Naive thymus-derived CD8-positive, alpha-beta T cell (primary cell): ENCODE results near the gene SLC9A9. TPM values are rescaled to one million over a fixed set of nuclear protein-coding genes. Genes with fewer than 3 reads are reported as not detected.
A peak's percentile ranks its signal among the peaks of the same experiment; 100 is the strongest.

Experiments
- ATAC-seq, 2 donors: fragments of 150-1000 bp; cut with Tn5 transposase in 1 of 2; sonication (Bioruptor Pico), chemical (Tn5 transposase) in 1 of 2; 1 replicate in 1 of 2; 2 replicates in 1 of 2; pipeline ENCODE4 v1.10.0; 2021; ENCODE audit warnings: mild to moderate bottlenecking in 2 of 2, moderate library complexity in 2 of 2
- POLR2A ChIA-PET: fragments of 350-600 bp; sonication (Branson Sonifier 250); formaldehyde crosslinking; loops from one replicate; lab custom pipeline; 2021; ENCODE audit warnings: antibody characterized with exemption; lab: Charles Lee
- DNase-seq, 10 donors: peaks; one replicate each; pipeline versions ENCODE4 v3.0.0 to v3.0.0-alpha.2; 2020 to 2022
- H3K27ac Mint-ChIP-seq, 10 donors: one replicate each; pipeline ENCODE4 v1.8.0; 2020 to 2022; ENCODE audit warnings: mild to moderate bottlenecking in 10 of 10, mixed read lengths in 10 of 10, moderate library complexity in 4 of 10, inconsistent platforms in 1 of 10
- H3K27me3 Mint-ChIP-seq, 5 donors: one replicate each; pipeline ENCODE4 v1.8.0; 2021 to 2022; ENCODE audit warnings: mixed read lengths in 5 of 5
- H3K36me3 Mint-ChIP-seq, 3 donors: one replicate each; pipeline ENCODE4 v1.8.0; 2020 to 2022; ENCODE audit warnings: mixed read lengths in 3 of 3, mild to moderate bottlenecking in 2 of 3, inconsistent platforms in 1 of 3
- H3K4me1 Mint-ChIP-seq, 4 donors: one replicate each; pipeline ENCODE4 v1.8.0; 2021 to 2022; ENCODE audit warnings: mixed read lengths in 4 of 4
- H3K4me3 Mint-ChIP-seq, 10 donors: one replicate each; pipeline ENCODE4 v1.8.0; 2020 to 2022; ENCODE audit warnings: mild to moderate bottlenecking in 10 of 10, mixed read lengths in 10 of 10, moderate library complexity in 6 of 10, inconsistent platforms in 1 of 10
- H3K9me3 Mint-ChIP-seq, 9 donors: one replicate each; pipeline ENCODE4 v1.8.0; 2020 to 2022; ENCODE audit warnings: mixed read lengths in 9 of 9, mild to moderate bottlenecking in 3 of 9, inconsistent platforms in 1 of 9, moderate library complexity in 1 of 9
- polyA plus RNA-seq, 3 donors: library from polyadenylated mRNA; unstranded; fragments of 300-500 nt; fragmentation: Illumina TruSeq; gene quantifications; one replicate each; pipeline ENCODE4 v1.2.3, GENCODE V29; 2021
- total RNA-seq, 8 experiments: library from RNA in 2 of 8; stranded (reverse) in 2 of 8; gene quantifications; one replicate each; pipeline ENCODE4 v1.2.3 and lab custom pipeline; 2021 to 2026

SLC9A9 gene
- total and polyA plus RNA-seq, 5 experiments from 2014 or later, result 9.6 to 19.4 (median 14.2) TPM

- DNase-seq (no peak), ATAC-seq (no peak)
- Mint-ChIP-seq H3K27me3 (no peaks in the 10 kb centered on the region), H3K36me3 (peaks cover 0 to 15% (median 6%) of the 10 kb centered on the region in 3 donors), H3K27ac (no peak overlapping the region), H3K4me1 (peaks cover 12 to 28% (median 22%) of the 10 kb centered on the region in 4 donors), H3K9me3 (no peaks in the 10 kb centered on the region), H3K4me3 (no peak overlapping the region)
- POLR2A ChIA-PET, result no interaction called here
These were observed 518.6 kb downstream of the SLC9A9 start for GRCh38 chr3:143329567-143330211.

GRCh38 chr3:143328451-143328850 lies 519.8 kb downstream of the SLC9A9 start:
- Mint-ChIP-seq H3K36me3 (peaks cover 0 to 12% (median 6%) of the 10 kb centered on the region in 3 donors), H3K27me3 (no peaks in the 10 kb centered on the region), H3K4me3 (no peak overlapping the region), H3K9me3 (no peaks in the 10 kb centered on the region), H3K4me1 (peaks cover 12 to 26% (median 22%) of the 10 kb centered on the region in 4 donors), H3K27ac (no peak overlapping the region)
- ATAC-seq, result no peak
- no peak for DNase-seq
- POLR2A ChIA-PET, result no interaction called here

GRCh38 chr3:143326983-143327778 lies 521.1 kb downstream of the SLC9A9 start:
- DNase-seq (no peak), ATAC-seq (no peak)
- H3K36me3 Mint-ChIP-seq, result peaks cover 0 to 19% (median 6%) of the 10 kb centered on the region in 3 donors
- H3K4me3 Mint-ChIP-seq, result peak overlapping the region in 1 of 10 donors; percentile 16
- peak overlapping the region in 2 of 10 donors; percentile 5 to 40 for H3K27ac Mint-ChIP-seq
- peaks cover 0 to 2% (median 0%) of the 10 kb centered on the region in 9 donors for H3K9me3 Mint-ChIP-seq
- POLR2A ChIA-PET, result no interaction called here
- H3K27me3 Mint-ChIP-seq, result no peaks in the 10 kb centered on the region
- H3K4me1 Mint-ChIP-seq, result peaks cover 12 to 28% (median 22%) of the 10 kb centered on the region in 4 donors

- ATAC-seq, result no peak
- peaks cover 0 to 17% (median 6%) of the 10 kb centered on the region in 3 donors for H3K36me3 Mint-ChIP-seq
- no peaks in the 10 kb centered on the region for H3K27me3 Mint-ChIP-seq
- DNase-seq, result no peak
- H3K4me3 Mint-ChIP-seq, result no peak overlapping the region
- H3K9me3 Mint-ChIP-seq, result peaks cover 0 to 2% (median 0%) of the 10 kb centered on the region in 9 donors
- peaks cover 2 to 28% (median 4%) of the 10 kb centered on the region in 4 donors for H3K4me1 Mint-ChIP-seq
- peak overlapping the region in 3 of 10 donors; percentile 11 to 69 (median 42) for H3K27ac Mint-ChIP-seq
- POLR2A ChIA-PET, result no interaction called here
These were observed 527.1 kb downstream of the SLC9A9 start for GRCh38 chr3:143321058-143321769.

DNA sequence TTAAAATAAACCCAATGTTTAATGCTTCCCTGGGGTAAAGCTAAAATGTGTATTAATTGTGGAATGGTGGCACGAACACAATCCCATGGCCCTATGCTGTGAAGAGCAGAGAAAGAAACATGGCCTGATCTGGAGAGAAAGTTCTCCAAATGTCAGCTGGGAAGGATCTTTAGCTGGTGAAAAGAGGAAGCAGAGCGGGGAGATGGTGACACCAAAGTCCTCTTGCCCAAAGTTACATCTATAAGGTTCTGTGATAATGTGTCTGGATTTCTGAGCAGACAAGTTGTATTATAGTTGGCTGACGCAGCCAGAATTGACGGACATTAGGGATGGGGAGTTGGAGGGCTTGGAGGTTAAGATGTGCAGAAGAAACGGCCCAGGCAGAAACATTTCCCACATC lies 532.5 kb downstream of the SLC9A9 start:
- peaks cover 0 to 7% (median 1%) of the 10 kb centered on the region in 4 donors for H3K4me1 Mint-ChIP-seq
- POLR2A ChIA-PET, result no interaction called here
- ATAC-seq (no peak), DNase-seq (no peak)
- H3K4me3 Mint-ChIP-seq, result no peak overlapping the region
- peaks cover 0 to 4% (median 0%) of the 10 kb centered on the region in 3 donors for H3K36me3 Mint-ChIP-seq
- no peaks in the 10 kb centered on the region for H3K9me3 Mint-ChIP-seq
- H3K27ac Mint-ChIP-seq, result no peak overlapping the region
- no peaks in the 10 kb centered on the region for H3K27me3 Mint-ChIP-seq

DNA sequence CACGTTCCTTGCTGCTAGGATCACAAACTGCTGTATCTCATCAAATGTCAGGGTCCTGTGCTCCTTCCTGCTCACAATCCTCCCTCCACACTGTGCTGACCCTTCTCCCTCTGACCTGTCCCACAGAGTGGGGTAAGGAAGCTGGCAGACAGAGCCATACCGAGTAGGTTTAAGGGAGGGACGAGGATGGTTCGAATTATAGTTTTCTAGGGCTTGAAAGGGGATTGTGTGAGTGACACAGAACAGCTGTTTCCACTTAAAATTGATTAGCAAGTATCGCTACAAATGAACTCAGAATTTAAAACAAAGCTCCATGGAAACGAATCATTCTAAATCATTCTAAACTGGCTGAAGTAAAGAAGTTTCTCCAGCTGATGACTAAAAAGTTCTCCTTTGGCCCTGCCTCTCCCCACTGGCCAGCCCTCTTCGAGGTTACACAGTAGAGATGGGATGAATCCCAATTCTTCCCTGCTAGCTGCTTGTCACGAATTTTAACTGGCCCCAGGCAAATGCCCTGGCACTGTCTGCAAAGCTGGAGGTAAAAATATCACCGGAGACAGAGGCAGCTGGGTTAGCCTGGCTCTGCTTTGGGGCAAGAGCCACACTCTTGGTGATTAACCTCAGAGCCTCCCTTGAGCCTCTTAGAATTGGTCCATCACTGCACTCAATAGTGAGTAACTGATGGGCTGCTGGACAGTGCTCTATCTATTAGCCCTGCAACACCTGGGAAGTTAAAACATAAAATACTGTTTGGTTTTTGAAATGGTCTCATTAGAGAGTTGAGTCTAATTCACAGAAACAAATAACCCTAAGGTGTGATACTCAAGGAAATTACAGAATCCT lies 533.8 kb downstream of the SLC9A9 start:
- Mint-ChIP-seq H3K36me3 (peaks cover 0 to 8% (median 0%) of the 10 kb centered on the region in 3 donors), H3K27ac (no peak overlapping the region), H3K27me3 (no peaks in the 10 kb centered on the region), H3K4me3 (no peak overlapping the region), H3K4me1 (peaks cover 0 to 6% (median 0%) of the 10 kb centered on the region in 4 donors), H3K9me3 (no peaks in the 10 kb centered on the region)
- DNase-seq (no peak), ATAC-seq (no peak)
- POLR2A ChIA-PET, result no interaction called here

DNA sequence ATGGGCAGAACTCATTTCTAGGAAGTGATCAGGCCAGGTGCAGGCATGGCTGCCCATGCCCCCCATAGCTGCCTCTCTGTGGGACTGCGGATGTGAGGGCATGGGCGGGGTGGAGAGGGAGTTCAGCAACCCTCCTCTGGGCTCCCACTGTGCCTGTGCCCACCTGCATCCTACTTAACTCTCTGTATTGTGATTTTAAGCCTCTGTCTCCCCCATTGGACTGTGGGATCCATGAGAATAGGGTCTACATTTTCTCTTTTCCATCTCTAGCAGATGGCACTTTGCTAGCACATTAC lies 534.4 kb downstream of the SLC9A9 start:
- Mint-ChIP-seq H3K36me3 (peaks cover 0 to 9% (median 0%) of the 10 kb centered on the region in 3 donors), H3K4me1 (peaks cover 0 to 6% (median 0%) of the 10 kb centered on the region in 4 donors)

DNA sequence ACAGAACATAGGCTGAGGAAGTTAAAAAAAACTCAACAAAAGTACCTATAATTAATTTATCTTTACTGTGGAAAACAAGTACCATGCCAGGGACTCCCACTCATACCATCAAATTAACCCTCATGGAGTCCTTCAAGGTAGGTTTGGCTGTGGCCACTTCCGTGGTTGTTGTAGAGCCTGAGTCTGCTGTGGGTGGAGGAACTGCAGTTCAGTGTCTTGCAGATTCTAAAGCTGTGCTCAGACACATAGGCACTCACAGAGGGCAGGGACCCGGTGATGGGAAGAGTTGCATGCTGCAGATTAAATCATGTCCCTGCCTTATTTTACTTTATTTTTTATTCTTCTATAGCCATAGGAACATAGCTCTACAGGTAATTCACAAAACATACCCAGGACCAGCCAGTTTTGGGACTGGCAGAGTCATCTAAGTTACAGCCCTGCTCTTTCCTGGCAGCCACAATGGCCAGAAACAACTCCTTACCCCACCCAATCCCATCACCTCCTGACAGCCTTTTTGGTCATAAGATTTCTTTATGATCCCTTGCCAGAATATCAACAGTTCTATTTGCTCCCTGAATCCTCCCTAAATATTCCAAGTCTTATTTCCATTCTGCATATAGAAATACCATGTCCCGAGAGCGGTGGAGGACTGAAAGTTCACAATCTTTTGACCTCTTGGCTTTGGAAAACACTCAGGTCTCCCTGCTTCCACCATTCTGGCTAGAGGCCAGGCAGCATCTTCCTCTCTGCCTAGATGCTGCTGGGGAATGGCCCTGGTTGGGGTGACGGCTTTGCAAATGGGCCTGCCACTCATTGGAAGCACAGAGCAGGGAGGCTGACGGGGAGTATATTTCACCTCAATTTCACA lies 535.0 kb downstream of the SLC9A9 start:
- no peaks in the 10 kb centered on the region for H3K27me3 Mint-ChIP-seq
- DNase-seq (no peak), ATAC-seq (no peak)
- POLR2A ChIA-PET, result no interaction called here
- peaks cover 0 to 12% (median 0%) of the 10 kb centered on the region in 3 donors for H3K36me3 Mint-ChIP-seq
- H3K4me3 Mint-ChIP-seq, result peak overlapping the region in 1 of 10 donors; percentile 15
- peak overlapping the region in 1 of 10 donors; percentile 70 for H3K27ac Mint-ChIP-seq
- H3K9me3 Mint-ChIP-seq, result no peaks in the 10 kb centered on the region
- peaks cover 0 to 6% (median 0%) of the 10 kb centered on the region in 4 donors for H3K4me1 Mint-ChIP-seq

More for the DNA sequence above, 534.4 kb downstream of the SLC9A9 start:
- Mint-ChIP-seq H3K27ac (no peak overlapping the region), H3K4me3 (no peak overlapping the region), H3K9me3 (no peaks in the 10 kb centered on the region), H3K27me3 (no peaks in the 10 kb centered on the region)
- ATAC-seq (no peak), DNase-seq (no peak)
- POLR2A ChIA-PET, result no interaction called here

GRCh38 chr3:143311096-143311495 lies 537.2 kb downstream of the SLC9A9 start:
- Mint-ChIP-seq H3K9me3 (no peaks in the 10 kb centered on the region), H3K36me3 (peaks cover 0 to 12% (median 0%) of the 10 kb centered on the region in 3 donors), H3K27me3 (no peaks in the 10 kb centered on the region), H3K4me1 (peaks cover 0 to 6% (median 0%) of the 10 kb centered on the region in 4 donors), H3K27ac (no peak overlapping the region), H3K4me3 (no peak overlapping the region)
- POLR2A ChIA-PET, result no interaction called here
- DNase-seq, result no peak
- no peak for ATAC-seq

DNA sequence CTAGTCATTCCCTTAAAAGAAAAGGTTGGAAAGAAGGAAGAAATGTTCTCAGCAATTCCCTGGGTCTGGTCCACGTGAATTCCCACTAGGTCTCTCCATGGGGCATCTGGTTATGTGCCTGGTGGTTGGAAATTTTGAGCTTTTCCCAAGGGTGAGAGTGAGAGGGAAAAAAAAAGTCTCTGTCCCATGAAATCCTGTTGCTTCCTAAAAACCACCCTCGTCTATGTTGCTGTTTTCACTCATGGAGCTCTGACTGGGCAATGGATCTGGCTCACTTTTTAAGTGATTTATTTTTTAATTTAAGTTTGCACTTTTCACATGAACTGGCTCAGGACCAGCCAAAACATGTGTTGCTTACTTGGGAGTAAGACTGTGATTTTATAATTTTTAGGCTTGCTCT lies 538.6 kb downstream of the SLC9A9 start:
- POLR2A ChIA-PET, result no interaction called here
- no peak overlapping the region for H3K27ac Mint-ChIP-seq
- ATAC-seq, result no peak

GRCh38 chr3:143307613-143308183 lies 540.6 kb downstream of the SLC9A9 start:
- ATAC-seq (no peak), DNase-seq (no peak)
- Mint-ChIP-seq H3K27ac (peak overlapping the region in 1 of 10 donors; percentile 50), H3K36me3 (peaks cover 0 to 11% (median 0%) of the 10 kb centered on the region in 3 donors), H3K27me3 (no peaks in the 10 kb centered on the region), H3K9me3 (no peaks in the 10 kb centered on the region), H3K4me1 (peaks cover 0 to 11% (median 5%) of the 10 kb centered on the region in 4 donors), H3K4me3 (no peak overlapping the region)
- POLR2A ChIA-PET, result no interaction called here

More for the DNA sequence above, 538.6 kb downstream of the SLC9A9 start:
- DNase-seq, result no peak
- Mint-ChIP-seq H3K27me3 (no peaks in the 10 kb centered on the region), H3K4me3 (no peak overlapping the region), H3K9me3 (no peaks in the 10 kb centered on the region), H3K4me1 (peaks cover 0 to 6% (median 1%) of the 10 kb centered on the region in 4 donors), H3K36me3 (peaks cover 0 to 12% (median 0%) of the 10 kb centered on the region in 3 donors)
